ENCODE data around the gene ULK4.

Gene ULK4

DNA sequence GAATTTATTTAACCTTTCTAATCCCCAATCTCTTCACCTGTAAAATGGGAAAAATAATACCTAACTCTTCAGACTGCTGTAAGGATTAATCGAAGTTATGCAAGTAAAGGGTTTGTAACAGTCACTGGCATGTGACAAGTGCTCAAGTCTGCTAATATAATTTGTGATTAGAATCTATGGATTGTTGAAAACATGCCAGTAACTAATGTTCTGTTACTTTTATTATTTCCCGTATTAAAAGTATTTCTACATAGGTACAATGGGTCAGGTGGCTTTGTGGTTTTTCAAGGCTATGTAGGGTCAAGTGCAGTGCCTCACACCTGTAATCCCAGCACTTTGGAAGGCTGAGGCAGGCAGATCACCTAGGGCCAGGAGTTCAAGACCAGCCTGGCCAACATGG is 29.4 kb downstream of the ULK4 start:
- no peaks in the 10 kb centered on the region for H3F3A ChIP-seq (ENCODE audit: control insufficient read depth, insufficient read depth)
- no peaks in the 10 kb centered on the region for H3K27me3 ChIP-seq (ENCODE audit: control insufficient read depth, low read length)
- no peak overlapping the region for H3K4me3 ChIP-seq (ENCODE audit: low read length)
- no peak overlapping the region for H3K27ac ChIP-seq (ENCODE audit: low read depth, low read length)
- H3K36me3 ChIP-seq (ENCODE audit: control insufficient read depth, low read length), result no peaks in the 10 kb centered on the region
- no peak overlapping the region for H3K4me2 ChIP-seq (ENCODE audit: low read length)
- H3K9me2 ChIP-seq (replicated peaks; ENCODE audit: control insufficient read depth, low read length), result no peaks in the 10 kb centered on the region
- H3K79me2 ChIP-seq (ENCODE audit: control insufficient read depth, low read length), result no peaks in the 10 kb centered on the region
- no peaks in the 10 kb centered on the region for H3K4me1 ChIP-seq (ENCODE audit: control insufficient read depth, low read length)
- no peaks in the 10 kb centered on the region for H4K20me1 ChIP-seq (ENCODE audit: control insufficient read depth, insufficient read depth, low read depth, low read length)
- no peak for TF ChIP-seq EZH2phosphoT487 (IDR thresholded peaks at IDR 0.05; ENCODE audit: borderline replicate concordance, low read length)
- no peak for TF ChIP-seq CTCF (IDR thresholded peaks at IDR 0.05; ENCODE audit: low read depth, low read length, poor library complexity, severe bottlenecking)
- H3K9me3 ChIP-seq (ENCODE audit: control insufficient read depth, insufficient read depth, low read length), result no peaks in the 10 kb centered on the region

DNA sequence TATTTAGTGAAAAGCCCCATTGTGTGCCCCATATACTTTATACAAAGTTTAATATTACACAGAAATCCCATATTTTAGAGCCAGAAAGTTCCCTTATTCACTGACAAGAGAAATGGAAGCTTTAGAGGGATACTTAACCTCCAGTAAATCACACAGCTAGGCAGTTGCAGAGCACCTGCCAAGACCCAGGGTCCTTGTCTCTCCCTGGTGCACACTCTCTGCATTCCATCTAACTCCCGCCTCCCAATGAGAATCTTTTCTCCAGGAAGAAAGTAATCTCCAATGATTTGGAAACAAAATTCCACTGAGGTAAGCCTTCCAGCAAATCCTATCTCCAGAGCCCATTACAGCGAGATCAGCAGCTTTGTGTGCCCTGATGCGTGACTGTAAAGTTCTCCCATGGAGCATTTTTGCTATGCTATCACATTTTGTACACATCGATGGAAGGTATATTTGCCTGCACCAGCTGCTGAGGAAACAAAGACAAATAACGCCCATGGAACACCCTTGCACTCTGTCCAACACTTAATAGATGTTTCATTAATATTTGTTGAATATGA is 41.4 kb downstream of the ULK4 start:
- no peaks in the 10 kb centered on the region for H3K27me3 ChIP-seq (ENCODE audit: control insufficient read depth, low read length)
- no peaks in the 10 kb centered on the region for H3K9me2 ChIP-seq (replicated peaks; ENCODE audit: control insufficient read depth, low read length)
- H3K4me3 ChIP-seq (ENCODE audit: low read length), result no peak overlapping the region
- TF ChIP-seq EZH2phosphoT487 (IDR thresholded peaks at IDR 0.05; ENCODE audit: borderline replicate concordance, low read length), result no peak
- no peak for TF ChIP-seq CTCF (IDR thresholded peaks at IDR 0.05; ENCODE audit: low read depth, low read length, poor library complexity, severe bottlenecking)
- H3K9me3 ChIP-seq (ENCODE audit: control insufficient read depth, insufficient read depth, low read length), result no peaks in the 10 kb centered on the region
- no peak overlapping the region for H3K27ac ChIP-seq (ENCODE audit: low read depth, low read length)
- H3K36me3 ChIP-seq (ENCODE audit: control insufficient read depth, low read length), result no peaks in the 10 kb centered on the region
- H3K79me2 ChIP-seq (ENCODE audit: control insufficient read depth, low read length), result no peaks in the 10 kb centered on the region
- no peaks in the 10 kb centered on the region for H3K4me1 ChIP-seq (ENCODE audit: control insufficient read depth, low read length)
- no peak overlapping the region for H3K4me2 ChIP-seq (ENCODE audit: low read length)
- H3F3A ChIP-seq (ENCODE audit: control insufficient read depth, insufficient read depth), result no peaks in the 10 kb centered on the region
- H4K20me1 ChIP-seq (ENCODE audit: control insufficient read depth, insufficient read depth, low read depth, low read length), result no peaks in the 10 kb centered on the region

GRCh38 chr3:41915353-41915752 is 46.5 kb downstream of the ULK4 start:
- no peaks in the 10 kb centered on the region for H3K27me3 ChIP-seq (ENCODE audit: control insufficient read depth, low read length)
- H4K20me1 ChIP-seq (ENCODE audit: control insufficient read depth, insufficient read depth, low read depth, low read length), result no peaks in the 10 kb centered on the region
- no peak overlapping the region for H3K27ac ChIP-seq (ENCODE audit: low read depth, low read length)
- H3K9me3 ChIP-seq (ENCODE audit: control insufficient read depth, insufficient read depth, low read length), result no peaks in the 10 kb centered on the region
- no peaks in the 10 kb centered on the region for H3K4me1 ChIP-seq (ENCODE audit: control insufficient read depth, low read length)
- no peaks in the 10 kb centered on the region for H3F3A ChIP-seq (ENCODE audit: control insufficient read depth, insufficient read depth)
- H3K36me3 ChIP-seq (ENCODE audit: control insufficient read depth, low read length), result peaks cover 5% of the 10 kb centered on the region
- H3K79me2 ChIP-seq (ENCODE audit: control insufficient read depth, low read length), result no peaks in the 10 kb centered on the region
- no peak overlapping the region for H3K4me3 ChIP-seq (ENCODE audit: low read length)
- H3K4me2 ChIP-seq (ENCODE audit: low read length), result no peak overlapping the region
- H3K9me2 ChIP-seq (replicated peaks; ENCODE audit: control insufficient read depth, low read length), result no peaks in the 10 kb centered on the region
- TF ChIP-seq CTCF (IDR thresholded peaks at IDR 0.05; ENCODE audit: low read depth, low read length, poor library complexity, severe bottlenecking) (no peak), EZH2phosphoT487 (IDR thresholded peaks at IDR 0.05; ENCODE audit: borderline replicate concordance, low read length) (no peak)

Data from DOHH2 (cell line).